ENCODE data around the gene PLCG1.

DNA sequence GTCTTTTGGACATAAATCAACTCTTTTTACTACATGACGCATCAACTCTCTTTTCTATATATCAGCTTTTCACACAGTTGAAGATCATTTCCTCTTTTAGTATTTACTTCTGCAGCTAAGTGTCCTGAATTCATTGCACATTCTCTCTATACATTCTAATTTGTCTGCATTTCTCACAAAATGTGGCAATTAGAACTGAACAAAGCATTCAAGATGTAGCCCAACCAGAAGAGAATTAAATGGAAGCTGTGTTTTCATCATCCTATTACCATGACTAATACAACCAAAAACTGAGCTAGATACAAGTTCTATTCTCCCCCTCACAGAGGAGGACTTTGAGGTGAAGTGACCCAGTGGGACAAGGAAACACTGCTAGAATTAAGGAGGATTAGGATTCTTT is 86.9 kb downstream of the PLCG1 start:
- TF ChIP-seq, protein P1, sequence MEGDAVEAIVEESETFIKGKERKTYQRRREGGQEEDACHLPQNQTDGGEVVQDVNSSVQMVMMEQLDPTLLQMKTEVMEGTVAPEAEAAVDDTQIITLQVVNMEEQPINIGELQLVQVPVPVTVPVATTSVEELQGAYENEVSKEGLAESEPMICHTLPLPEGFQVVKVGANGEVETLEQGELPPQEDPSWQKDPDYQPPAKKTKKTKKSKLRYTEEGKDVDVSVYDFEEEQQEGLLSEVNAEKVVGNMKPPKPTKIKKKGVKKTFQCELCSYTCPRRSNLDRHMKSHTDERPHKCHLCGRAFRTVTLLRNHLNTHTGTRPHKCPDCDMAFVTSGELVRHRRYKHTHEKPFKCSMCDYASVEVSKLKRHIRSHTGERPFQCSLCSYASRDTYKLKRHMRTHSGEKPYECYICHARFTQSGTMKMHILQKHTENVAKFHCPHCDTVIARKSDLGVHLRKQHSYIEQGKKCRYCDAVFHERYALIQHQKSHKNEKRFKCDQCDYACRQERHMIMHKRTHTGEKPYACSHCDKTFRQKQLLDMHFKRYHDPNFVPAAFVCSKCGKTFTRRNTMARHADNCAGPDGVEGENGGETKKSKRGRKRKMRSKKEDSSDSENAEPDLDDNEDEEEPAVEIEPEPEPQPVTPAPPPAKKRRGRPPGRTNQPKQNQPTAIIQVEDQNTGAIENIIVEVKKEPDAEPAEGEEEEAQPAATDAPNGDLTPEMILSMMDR (IDR thresholded peaks at IDR 0.05; ENCODE audit: poor library complexity, severe bottlenecking): no peak
- TF ChIP-seq EZH2 (IDR thresholded peaks at IDR 0.05; ENCODE audit: borderline replicate concordance, insufficient read depth, low read length, poor library complexity, severe bottlenecking) (no peak), MXI1 (conservative IDR thresholded peaks at IDR 0.05; ENCODE audit: poor library complexity, severe bottlenecking) (no peak), TAF1 (IDR thresholded peaks at IDR 0.05; ENCODE audit: low read depth) (no peak), EP300 (conservative IDR thresholded peaks at IDR 0.05; ENCODE audit: poor library complexity, severe bottlenecking) (no peak), POLR2AphosphoS5 (IDR thresholded peaks at IDR 0.05) (no peak), RAD21 (conservative IDR thresholded peaks at IDR 0.05) (no peak), SMC3 (conservative IDR thresholded peaks at IDR 0.05; ENCODE audit: poor library complexity) (no peak)
- TF ChIP-seq, protein P2, sequence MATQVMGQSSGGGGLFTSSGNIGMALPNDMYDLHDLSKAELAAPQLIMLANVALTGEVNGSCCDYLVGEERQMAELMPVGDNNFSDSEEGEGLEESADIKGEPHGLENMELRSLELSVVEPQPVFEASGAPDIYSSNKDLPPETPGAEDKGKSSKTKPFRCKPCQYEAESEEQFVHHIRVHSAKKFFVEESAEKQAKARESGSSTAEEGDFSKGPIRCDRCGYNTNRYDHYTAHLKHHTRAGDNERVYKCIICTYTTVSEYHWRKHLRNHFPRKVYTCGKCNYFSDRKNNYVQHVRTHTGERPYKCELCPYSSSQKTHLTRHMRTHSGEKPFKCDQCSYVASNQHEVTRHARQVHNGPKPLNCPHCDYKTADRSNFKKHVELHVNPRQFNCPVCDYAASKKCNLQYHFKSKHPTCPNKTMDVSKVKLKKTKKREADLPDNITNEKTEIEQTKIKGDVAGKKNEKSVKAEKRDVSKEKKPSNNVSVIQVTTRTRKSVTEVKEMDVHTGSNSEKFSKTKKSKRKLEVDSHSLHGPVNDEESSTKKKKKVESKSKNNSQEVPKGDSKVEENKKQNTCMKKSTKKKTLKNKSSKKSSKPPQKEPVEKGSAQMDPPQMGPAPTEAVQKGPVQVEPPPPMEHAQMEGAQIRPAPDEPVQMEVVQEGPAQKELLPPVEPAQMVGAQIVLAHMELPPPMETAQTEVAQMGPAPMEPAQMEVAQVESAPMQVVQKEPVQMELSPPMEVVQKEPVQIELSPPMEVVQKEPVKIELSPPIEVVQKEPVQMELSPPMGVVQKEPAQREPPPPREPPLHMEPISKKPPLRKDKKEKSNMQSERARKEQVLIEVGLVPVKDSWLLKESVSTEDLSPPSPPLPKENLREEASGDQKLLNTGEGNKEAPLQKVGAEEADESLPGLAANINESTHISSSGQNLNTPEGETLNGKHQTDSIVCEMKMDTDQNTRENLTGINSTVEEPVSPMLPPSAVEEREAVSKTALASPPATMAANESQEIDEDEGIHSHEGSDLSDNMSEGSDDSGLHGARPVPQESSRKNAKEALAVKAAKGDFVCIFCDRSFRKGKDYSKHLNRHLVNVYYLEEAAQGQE (IDR thresholded peaks at IDR 0.05; ENCODE audit: borderline replicate concordance): no peak

All from neural cell (in vitro differentiated cells).